NK-92 (cell line): ENCODE data around the gene L1TD1.
"Not testable (repeated sequence)": the region's sequence is repeated elsewhere in the genome, so short reads cannot be mapped to it uniquely, and the experiment has no call there.

ENCODE experiments used
- DNase-seq: peaks from one replicate; lab custom pipeline; 2025; ENCODE audit not compliant: unreplicated experiment; lab: John Stamatoyannopoulos, UW

L1TD1 gene

DNA sequence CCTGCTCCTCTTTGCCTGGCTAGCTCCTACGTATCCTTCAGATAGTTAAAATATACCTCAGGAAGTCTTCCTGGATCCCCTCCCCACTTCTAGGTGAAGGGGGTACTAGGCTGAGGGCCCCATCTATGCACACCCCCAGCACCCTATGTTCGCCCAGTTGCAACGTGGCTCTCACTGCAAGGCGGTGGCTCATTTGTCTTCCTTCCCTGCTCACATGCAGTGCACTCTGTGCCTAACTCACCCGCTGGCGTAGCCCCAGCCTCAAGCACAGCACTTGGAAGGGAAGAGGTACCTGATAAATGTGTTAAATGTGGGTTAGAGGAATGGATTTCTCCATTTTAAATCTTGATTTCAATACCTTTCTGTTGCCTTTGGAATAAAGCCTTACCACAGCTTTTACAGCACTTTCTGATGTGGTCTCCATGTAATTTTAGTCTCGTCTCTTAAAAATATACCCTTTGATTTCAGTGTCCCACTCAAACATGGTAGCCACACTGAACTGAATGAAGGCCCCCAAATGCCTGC is 39.3 kb downstream of the L1TD1 start:
- no peak for DNase-seq

DNA sequence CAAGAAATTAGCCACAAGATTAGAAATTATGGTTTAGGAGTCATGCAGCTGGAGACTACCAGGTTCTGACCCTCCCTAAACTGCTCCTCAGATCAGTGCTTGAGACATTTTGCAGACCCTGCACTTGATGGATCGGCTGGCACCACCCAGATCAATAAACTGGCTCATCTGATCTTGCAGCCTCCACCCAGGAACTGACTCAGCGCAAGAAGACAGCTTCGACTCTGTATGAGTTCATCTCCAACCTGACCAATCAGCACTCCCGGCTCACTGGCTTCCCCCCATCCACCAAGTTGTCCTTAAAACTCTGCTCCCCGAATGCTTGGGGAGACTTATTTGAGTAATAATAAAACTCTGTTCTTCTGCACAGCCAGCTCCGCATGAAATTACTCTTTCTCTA is 40.0 kb downstream of the L1TD1 start:
- DNase-seq, result no peak

DNA sequence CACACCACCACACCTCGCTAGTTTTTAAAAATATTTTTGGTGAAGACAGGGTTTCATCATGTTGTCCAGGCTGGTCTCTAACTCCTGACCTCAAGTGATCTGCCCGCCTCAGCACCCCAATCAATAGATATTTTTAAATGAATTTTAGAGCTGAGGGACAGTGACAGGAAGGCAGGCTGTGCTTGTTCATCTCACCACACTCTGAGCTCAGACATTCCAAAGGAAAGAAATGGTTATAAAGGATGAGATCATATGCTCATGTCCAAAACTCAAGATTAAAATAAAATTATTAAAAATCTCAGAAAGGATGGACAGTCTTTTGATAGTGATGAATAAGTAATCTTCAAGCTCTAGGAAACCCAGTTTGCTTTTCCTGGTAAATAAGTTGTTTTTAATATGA is 40.9 kb downstream of the L1TD1 start:
- DNase-seq, result no peak

DNA sequence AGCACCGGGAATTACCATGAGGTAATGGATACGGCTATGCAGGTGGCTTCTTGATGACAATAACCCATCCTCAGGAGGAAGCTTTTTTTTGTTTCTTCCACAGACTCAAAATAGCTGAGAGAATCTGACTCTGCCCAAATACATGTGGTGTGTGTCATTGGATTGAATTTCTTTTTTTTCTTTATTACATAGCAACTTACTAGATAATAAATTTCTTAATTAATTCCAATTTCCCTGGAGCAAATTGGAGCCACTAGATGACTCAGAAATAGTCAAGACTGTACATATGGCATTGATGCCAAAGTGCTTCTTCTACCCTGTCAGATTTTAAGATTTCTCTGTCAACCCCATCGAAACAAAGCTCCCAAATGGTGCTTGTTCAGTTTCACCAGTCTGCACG is 42.7 kb downstream of the L1TD1 start:
- DNase-seq, result no peak

DNA sequence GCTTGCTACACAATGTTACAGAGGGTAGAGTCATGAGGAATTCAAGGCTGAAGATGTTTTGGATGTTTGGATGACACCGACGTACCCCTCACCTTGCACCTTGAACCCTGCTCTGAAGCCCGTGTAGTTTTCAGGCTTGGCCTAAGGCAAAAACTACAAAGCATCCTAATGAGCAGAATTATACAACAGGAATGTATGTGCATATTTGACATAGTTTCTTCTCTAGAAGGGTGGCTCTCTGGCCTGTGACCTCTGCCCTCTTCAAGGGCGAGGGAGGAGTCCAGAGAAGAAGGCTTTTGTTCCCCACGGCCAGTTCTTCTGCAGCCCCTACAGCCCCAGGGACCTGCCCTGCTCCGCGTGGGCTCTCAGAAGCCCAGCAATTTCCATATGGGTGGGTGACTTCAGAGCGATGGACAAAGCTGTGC is 43.3 kb downstream of the L1TD1 start:
- no peak for DNase-seq

DNA sequence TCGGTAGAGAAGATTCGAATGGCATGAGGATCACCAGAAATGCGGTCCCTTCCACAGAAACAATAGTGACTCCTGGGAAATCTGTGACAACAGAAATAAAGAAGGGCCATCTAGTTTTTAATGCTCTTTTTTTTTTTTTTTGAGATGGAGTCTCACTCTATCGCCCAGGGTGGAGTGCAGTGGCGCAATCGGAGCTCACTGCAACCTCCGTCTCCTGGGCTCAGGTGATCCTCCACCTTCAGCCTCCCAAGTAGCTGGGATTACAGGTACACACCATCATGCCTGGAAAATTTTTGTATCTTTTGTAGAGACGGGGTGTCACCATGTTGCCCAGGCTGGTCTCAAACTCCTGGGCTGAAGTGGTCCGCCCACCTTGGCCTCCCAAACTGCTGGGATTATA is 43.9 kb downstream of the L1TD1 start:
- no peak for DNase-seq

DNA sequence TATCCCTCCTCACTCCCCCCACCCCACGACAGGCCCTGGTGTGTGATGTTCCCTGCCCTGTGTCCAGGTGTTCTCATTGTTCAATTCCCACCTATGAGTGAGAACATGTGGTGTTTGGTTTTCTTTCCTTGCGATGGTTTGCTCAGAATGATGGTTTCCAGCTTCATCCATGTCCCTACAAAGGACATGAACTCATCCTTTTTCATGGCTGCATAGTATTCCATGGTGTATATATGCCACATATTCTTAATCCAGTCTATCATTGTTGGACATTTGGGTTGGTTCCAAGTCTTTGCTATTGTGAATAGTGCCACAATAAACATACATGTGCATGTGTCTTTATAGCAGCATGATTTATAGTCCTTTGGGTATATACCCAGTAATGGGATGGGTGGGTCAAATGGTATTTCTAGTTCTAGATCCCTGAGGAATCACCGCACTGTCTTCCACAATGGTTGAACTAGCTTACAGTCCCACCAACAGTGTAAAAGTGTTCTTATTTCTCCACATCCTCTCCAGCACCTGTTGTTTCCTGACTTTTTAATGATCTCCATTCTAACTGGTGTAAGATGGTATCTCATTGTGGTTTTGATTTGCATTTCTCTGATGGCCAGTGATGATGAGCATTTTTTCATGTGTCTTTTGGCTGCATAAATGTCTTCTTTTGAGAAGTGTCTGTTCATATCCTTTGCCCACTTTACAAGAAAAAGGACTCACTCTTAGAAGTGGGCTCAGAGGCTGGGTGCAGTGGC is 45.2 kb downstream of the L1TD1 start:
- DNase-seq, result not testable (repeated sequence)

DNA sequence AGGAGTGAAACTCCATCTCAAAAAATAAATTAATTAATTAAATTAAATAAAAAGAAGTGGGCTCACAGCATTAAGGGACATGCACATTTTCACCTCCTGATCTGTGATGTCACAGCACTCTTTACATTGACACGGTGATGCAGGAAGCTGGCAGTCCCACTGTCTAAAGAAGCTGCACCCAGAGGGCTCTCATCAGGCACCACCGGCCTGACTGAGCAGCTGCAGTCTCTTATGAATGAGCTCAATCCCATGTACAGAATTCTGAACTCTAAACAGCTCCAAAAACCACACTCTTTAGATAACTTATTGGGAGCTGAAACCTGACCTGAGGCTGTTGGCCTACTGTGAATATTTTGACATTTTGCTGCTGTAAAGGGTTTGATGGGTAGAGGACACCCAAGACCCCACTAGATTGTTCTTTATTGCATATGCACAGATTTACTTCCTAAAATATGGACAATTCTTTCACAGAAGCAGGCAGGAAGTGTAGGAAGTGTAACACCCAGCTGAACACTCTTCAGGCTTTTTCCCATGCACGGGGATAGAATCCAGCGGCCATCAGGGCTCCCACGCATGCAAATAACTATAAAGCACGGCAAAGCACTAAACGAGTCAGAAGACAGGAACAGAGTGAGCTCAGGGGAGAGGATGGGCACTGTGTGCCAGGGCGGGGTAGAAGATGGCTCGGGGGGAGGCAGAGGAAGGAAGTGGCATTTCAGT is 46.2 kb downstream of the L1TD1 start:
- DNase-seq, result no peak

DNA sequence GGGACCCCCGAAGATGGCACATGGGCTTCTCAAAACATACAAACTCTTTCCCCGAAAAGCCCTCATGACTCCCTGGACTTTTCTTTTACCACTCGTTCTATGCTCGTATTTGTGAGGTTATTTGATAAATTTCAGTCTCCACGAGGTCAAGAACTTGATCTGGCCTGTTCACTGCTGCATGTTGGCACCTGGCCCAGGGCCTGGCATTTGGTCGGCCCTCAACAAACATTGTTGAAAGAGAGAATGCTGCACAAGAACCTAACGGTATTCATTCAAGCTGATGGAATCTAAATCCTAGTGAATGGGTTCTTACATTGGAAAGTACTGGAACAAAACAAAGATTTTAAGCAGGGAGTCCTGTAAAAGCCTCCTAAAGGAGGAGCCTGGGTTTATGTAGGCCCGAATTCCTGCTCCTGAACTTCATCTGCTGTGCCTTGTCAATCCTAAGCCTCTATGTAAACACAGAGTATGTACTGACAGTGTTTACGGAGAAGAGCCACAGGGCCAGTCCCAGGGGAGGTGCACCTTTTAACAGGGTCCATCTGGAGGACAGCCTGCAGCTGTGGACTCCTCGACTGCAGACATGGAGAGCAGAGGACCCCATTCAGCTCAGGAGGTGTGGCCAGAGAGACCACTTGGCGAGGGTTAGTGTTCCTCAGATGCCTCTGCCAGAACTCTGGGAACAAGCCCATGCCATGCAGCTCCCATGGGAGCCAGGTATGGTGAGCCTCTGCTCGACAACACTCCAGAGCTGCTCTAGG is 46.9 kb downstream of the L1TD1 start:
- no peak for DNase-seq

DNA sequence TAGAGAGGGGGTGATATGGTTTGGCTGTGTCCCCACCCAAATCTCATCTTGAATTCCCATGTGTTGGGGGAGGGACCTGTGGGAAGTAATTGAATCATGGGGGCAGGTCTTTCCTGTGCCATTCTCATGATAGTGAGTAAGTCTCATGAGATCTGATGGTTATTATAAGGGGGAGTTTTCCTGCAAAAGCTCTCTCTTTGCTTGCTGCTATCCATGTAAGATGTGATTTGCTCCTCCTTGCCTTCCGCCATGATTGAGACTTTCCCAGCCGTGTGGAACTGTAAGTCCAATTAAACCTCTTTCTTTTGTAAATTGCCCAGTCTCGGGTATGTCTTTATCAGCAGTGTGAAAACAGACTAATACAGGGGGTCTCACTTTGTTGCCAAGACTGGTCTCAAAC is 49.7 kb downstream of the L1TD1 start:
- not testable (repeated sequence) for DNase-seq

DNA sequence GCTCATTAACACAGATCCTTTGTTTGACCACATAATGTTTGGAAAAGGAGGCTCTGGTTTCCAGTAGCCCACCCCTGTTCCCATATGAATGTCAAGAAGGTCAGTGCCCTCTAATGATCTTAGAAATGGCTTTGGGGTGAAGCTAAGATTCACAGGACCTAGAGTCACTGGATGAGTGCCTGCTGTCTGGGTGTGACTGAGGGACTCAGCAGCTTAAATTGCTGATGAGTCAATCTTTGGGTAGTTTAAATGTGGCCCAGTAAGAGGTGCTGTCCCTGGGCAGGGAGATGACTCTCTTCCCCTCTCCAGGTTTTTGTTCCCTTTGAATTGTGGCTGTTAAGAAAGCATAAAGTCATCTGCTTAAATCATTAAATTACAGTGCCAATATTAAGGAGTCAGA is 50.6 kb downstream of the L1TD1 start:
- DNase-seq, result no peak

DNA sequence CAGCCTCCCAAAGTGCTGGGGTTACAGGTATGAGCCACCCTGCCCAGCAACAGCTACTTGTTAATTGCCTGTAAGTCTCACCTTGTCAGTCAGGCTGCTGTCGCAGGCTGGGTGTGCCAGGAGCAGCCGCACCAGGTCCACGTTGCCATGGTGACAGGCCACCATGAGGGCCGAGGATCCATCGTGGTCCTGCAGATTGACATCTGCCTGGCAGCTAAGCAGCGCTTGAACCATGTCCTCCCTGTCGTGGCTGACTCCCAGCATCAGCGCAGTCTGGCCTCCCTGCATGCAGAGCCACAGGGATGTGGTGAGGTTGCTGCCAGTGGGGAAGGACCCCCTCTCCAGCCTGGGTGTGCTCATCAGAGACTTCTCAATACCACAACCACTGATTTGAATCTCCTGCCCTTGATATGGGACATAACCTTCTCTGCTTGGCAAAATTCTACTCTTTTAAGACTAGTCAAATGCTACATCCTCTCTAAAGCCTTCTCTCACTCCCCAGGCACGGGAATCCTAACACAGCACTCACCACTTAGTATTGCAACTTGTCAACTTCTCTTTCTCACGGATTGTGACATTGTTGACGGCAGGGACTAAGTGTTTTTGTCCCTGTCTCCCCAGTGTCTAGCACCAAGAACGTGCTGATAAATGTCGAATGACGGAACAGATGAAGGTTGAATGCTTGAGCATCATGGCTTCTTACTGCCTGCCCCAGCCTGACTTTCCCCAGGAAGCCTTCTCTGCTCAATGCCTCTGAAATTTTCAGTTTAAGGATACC is 52.9 kb downstream of the L1TD1 start:
- DNase-seq, result no peak

DNA sequence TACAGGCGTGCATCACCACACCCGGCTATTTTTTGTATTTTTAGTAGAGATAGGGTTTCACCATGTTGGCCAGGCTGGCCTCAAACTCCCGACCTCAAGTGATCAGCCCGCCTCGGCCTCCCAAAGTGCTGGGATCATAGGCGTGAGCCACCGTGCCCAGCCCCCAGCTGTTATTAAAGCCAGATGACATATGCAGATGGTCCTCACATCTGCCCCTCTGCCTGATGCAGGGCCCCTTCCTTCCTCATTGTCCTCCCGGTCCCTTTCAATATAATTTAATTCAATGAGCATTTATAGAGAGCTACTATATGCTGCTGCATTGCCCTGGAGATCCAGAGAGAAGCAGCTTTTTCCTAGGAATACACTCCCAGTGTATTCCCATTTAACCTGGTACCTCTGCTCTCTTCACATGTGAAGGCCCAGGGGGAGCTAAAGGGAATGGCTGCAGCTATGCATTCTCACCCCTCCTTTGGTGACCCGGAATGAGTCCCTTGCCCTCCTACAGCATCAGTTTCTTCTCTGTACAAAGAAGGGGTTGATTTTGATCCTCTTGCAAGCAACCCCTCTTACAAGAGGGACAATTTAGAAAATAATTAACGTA is 55.6 kb downstream of the L1TD1 start:
- no peak for DNase-seq

DNA sequence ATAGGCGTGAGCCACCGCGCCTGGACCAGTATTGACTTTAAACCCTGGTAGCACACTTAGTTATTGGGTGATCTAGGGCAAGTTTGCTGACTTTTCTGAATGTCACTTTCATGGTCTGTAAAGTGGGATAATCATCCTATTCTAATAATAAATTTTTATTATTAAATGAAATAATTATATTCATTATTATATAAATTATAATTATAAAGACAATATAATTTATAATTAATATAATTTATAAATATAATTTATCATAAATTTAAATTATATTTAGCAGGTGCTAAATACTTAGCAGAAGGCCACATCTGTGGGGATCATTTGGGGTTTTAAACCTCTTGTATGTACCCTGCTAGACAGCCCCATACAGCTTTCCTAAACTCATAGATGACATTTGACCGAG is 64.9 kb downstream of the L1TD1 start:
- no peak for DNase-seq

DNA sequence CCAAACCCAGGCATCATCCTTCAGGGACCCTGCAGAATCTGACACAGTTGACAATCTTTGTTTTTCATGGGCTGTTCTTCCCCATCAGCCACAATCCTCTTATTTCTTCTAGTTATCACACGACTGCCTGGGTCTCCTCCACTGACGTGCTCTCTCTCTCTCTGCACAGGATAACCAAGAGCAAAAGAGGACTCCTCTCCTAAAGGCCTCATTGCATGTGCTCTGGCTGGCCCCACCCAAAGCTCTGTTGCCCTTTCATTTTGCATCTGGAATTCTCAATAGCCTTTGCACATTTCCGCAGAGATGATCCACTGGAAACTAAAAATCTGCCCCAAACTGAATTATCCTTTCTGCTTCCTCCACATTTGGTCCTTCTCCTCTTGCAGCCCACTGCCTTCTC is 66.0 kb downstream of the L1TD1 start:
- no peak for DNase-seq
